Activated CD8-positive, alpha-beta memory T cell treated with anti-CD3 and anti-CD28 coated beads, Interleukin-2, amount 50 U/mL, for 24 hours (primary cell): ENCODE measurements around the gene LIN52.

Experiments used
- DNase-seq: peaks from one replicate; pipeline ENCODE4 v3.0.0-alpha.2; 2020; ENCODE audit errors: extremely low read depth

The LIN52 gene, protein sequence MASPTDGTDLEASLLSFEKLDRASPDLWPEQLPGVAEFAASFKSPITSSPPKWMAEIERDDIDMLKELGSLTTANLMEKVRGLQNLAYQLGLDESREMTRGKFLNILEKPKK

DNA sequence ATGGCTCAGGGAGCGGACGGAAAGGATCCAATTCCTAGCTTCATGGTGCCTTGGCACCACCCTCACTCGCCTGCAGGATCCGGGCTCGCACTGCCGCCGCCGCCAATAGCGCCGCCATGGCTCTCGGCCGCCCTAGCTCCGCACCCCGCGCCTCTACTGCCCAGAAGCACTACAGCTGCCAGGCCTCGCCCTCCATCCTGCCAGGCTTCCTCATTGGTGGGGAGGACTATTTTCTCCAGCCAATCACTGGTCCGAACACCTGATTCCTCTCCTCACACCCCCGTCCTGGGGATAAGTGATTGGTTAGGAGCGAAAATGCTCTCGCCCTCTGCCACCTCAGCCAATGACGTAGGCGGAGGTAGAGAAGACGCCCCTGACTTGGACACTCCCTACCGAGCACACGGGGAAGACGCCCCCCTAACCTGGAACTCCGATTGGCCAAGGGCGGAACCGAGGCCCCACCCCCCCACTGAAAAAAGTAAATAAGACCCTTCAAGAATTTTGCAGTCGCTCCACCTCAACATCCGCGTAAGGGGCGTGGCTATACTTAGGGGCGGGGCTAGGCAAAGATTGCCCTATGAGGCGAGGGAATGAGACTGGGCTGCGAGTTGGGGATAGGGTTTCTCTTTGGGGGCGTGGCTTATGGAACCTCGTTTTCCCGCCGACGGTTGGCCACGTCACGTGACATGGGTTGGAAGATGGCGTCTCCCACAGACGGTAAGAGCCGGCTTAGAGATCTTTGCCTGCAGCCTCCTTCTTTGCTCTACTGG, at the start of gene LIN52, which contains the start of gene ALDH6A1:
Gene LIN52, plus strand, starts transcription at position 680 of the 770 bp plus-strand sequence. Its CDS starts 19 bp downstream, at position 699.
Gene ALDH6A1, minus strand, starts transcription at position 177 of the 770 bp plus-strand sequence. Its CDS starts 59 bp downstream, at position 118.
- DNase-seq, result peak; percentile 100

DNA sequence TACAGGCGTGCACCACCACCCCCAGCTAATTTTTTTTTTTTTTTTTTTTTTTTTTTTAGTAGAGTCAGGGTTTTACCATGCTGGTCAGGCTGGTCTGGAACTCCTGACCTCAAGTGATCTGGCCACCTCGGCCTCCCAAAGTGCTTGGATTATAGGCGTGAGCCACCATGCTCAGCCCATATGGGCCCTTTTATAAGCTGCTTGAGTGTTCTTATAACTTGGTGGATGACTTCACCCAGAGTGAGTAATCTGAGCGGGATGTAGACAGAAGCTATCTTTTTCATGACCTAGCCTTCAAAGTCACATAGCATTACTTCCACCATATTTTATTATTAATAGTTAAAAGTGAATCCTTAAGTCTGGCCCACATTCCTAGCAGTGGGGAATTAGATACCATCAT, 49.2 kb upstream of the LIN52 start:
- no peak for DNase-seq

DNA sequence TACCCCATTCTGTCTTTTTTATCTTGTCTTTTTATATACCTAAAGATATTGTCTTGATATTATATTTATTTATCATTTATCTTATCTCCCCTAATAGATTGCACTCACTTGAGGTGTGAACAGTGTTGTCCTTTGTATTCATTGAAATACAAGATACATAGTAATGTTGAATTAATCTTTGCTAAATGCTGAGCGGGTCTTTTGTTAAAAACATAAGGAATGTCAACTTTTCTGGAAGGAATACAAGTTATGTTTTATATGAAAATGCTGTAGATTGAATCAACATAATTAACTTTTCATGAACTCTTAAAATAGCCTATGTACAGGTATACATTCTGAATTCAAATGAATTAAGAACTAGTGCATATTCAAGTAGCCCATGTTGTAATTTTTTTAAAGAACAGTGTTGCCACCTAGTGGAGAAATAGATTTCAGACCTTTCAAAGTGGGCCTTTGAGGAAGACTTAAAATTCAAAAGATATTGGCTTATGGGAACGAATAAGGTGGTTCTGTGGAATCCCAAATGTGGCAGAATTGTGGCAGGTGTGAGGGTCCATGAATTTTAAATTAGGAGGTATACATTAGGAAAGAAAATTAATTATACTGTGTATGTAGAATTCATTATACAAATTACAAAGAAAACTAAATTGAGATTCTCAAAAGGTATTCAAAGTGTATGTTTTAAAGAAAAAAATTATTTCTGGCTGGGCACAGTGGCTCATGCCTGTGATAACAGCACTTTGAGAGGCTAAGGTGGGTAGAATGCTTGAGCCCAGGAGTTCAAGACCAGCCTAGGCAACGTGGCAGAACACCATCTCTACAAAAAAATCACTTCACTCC, 46.5 kb upstream of the LIN52 start:
- no peak for DNase-seq

DNA sequence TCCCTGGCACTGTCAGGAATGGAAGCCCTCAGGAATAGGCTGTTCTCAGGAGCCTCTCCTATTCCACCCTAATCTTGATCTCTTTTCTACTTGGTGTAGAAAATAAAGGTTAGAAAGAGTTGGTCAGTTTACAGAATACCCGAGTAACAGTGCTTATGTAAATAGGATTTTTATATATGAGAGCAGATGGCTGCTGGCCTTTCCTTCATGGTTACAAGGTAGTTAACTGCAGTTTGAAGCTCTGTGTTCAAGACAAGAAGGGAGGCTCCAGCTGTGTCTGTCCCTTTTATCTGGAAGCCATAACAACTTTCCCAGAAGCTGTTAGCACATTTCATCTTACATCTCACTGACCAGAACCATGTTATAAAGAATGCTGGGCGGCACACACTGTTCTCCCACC, 42.5 kb upstream of the LIN52 start:
- no peak for DNase-seq

DNA sequence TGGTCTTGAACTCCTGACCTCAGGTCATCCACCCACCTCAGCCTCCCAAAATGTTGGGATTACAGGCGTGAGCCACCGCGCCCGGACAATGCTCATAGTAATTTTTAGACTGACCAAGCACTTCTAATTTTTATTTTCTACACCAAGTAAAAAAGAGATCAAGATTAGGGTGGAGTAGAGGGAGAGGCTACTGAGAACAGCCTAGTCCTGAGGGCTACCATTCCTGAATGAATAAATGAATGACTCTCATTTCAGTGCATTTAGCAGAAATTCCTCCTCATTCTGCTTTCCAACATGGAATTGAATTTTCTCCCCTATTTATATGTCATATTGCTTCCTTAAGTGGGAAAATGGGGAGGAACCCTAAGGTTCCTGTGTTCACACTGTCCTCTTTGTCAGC, 39.2 kb upstream of the LIN52 start:
- DNase-seq, result no peak

DNA sequence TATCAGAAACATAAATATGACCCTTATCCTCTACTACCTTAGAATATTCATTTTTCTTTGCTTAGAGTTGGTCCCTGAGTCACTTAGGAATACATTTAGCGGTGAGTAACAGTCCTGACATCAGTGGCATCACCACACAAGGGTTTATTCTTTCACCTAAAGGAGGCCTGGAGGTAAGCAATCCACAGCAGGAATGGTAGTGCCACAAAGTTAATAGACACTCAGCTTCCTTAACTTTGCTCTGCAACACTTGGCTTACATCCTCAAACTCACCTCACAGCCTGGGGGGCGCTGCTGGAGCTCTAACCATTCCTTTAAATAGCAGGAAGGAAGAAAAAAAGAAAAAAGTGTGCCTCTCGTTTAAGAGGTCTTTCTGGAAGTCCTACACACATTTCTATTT, 36.5 kb upstream of the LIN52 start:
- no peak for DNase-seq

DNA sequence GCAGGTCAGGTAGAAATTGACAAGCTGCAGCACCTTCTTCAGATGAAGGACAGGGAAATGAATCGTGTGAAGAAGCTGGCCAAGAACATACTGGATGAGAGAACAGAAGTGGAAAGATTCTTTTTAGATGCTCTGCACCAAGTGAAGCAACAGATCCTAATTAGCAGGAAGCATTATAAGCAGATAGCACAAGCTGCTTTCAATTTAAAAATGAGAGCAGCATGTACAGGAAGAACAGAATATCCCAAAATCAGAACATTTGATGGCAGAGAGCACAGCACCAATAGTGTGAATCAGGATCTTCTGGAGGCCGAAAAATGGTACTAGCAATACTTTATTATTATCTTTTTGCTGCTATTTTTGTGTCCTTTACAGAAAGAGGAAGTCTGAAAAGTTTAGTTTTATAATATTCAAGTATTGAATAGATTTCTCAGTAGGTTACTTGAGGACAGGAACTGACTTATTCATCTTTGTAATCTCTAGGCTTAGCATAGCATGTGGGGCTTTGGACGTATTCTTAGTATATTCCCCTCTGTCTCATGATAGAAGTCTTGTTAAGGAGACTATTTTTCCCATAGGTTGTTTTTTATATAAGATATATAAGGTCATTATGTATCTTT, 34.8 kb upstream of the LIN52 start:
- no peak for DNase-seq

DNA sequence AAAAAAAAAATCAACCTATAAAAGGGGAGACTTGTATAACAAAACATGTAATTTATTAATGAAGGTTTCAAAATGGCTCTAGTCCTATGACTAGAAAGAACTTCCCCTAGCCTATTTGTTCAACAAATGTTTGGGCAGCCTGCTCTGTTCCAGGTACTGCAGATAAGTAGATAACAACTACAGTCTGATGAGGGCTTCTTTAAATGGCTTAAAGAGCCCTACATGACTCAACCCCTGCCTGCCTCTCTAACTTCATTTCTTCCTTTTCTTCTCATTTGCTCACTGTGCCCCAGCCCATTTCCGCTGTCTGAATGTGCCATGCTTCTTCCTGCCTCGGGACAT, 22.0 kb upstream of the LIN52 start:
- no peak for DNase-seq

DNA sequence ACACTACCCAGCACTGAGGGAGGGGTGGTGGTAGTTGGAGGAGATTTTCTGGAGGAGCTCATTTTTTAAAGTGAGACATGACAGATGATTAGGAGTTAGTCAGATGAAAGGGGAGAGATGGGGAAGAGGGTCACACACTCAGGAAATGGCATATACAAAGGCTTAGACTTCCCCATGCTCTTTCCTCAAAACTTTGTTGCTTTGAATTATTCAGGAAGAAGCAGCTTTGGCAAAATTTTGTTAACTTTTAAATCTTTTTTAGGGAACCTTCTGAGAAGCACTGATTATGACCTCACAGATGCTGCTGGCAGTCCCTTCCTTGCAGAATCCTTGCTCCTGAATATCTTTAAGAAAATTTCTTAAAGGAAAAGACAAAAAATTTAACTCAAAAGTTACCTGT, 20.3 kb upstream of the LIN52 start:
- no peak for DNase-seq

DNA sequence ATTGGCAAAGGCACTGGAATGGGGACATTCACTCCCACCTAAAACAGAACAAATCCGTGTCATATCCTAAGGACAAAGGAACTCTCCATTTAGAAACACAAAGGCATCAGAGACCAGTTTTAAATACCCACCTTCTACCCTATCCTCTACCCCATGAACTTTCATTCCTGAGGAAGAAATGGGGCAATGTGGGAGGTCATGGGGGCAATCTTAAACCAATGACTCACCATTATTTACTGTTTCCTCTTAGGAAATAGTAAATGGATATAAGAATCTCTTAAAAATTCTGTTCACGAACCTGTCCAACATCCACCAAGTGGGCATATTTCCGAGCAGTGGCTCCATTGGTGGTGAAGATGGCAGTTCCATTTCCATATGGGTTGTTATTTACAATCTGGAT, 19.9 kb upstream of the LIN52 start:
- DNase-seq, result no peak

DNA sequence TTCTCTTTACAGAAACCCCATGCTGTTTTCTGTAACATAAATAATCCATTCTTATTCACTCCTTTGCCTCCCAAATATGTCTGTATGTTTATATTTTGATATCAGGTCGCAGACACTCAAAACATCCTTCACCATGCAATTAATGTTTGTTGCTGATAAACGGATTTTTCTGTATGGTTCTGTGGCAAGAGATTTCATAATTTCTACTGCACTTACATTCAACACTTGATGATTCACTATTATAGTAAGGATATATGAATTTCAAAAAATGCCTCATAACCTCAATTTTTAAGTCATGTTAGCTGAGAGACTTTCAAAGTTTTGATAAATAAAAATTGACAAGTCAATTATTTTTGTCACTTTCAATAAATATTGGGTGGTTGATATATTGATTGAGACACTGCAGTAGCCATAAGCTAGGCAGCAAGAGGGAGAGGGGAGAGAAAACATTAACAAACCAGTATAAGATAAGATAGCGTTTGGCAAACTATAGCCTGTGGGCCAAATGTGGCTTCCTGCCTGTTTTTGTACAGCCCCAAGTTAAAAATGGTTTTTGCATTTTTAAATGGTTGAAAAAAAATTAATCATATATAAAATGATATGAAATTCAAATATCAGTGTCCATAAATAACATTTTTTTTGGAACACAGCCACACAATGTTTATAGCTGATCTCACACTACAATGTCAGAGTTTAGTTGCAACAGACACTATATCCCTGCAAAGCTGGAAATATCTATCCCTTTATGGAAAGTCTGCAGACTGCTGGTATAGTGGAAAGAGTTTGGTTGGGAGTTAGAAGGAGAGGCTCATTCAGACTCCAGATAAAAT, 18.8 kb upstream of the LIN52 start:
- DNase-seq, result no peak

DNA sequence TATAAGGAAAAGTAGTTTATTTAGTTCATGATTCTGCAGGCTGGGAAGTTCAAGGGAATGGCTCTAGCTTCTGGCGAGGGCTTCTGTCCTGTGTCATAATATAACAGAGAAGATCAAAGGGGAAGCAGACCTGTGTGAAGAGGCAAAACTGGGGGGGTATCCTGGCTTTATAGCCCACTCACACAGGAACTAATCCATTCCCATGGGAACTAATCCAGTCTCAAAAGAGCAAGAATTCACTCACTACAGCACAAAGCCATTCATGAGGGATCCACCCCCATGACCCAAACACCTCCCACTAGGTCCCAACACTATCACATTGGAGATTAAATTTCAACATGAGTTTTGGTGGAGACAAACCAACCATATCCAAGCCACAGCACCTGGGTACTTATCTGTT, 7.4 kb upstream of the LIN52 start:
- no peak for DNase-seq

DNA sequence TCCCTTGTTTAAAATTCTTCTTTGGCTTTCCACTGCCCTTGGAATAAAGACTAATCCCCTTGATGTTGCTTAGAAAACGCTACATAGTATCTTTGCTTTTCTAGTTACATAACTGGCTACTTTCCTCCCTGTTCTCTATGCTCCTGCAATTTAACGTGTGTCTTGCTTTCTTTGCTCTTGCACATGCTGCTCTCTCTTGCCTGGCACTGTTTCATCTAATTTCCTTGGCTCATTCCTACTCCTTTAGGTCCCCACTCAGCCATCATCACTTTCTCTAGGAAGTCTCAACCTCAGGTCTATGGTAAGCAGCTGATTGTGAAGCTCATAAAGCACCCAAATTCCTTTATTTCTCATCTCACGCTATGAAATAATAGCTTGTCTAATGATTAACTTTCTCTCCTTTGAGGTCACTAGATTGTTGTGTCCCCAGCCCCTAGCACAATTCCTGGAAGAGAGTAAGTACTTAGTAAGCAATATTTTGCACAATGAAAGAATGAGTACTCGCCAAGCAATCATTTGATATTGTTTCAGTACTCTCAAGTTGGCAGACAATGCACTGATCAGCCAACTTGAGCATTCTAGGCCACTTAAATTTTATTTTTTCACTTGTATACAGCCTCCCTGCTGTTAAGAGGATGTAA, 3.8 kb upstream of the LIN52 start:
- DNase-seq, result no peak

DNA sequence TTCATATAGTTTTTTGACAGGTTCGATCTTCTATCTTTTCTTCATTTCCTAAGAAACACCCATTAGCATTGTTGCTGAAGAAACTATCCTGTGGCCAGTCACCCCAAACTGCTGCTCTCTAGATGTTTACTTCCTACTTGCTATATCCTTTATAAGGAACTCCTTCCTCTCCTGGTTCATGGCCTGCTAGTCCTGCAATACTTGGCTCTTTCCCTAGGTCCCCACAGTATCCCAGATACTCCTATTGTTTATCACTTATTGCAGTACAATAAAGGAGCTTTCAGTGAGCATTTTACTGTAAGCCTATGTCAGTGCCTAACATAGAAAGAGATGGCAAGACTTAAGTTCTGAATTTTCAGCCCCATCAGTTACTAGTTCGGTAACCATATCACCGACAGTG, 3.3 kb upstream of the LIN52 start:
- DNase-seq, result no peak

DNA sequence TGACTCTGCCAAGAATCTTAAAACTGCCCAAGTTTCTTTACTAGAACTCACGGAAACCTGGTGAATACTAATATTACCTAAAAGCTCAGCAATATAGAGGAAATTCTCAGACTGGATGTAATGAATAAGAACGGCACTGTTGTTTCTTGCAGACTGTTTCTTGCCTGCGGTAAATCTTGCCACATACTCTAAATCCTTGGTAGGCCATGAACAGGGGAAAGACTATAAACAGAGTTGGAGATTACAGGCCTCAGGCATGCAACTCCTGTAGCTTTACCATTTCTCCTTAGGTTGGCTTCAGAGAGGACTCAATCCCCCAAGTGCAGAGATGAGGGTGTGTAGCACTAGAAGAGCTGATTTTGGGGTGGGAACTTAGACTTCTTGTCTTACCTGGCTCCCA, 1.6 kb upstream of the LIN52 start:
- no peak for DNase-seq

DNA sequence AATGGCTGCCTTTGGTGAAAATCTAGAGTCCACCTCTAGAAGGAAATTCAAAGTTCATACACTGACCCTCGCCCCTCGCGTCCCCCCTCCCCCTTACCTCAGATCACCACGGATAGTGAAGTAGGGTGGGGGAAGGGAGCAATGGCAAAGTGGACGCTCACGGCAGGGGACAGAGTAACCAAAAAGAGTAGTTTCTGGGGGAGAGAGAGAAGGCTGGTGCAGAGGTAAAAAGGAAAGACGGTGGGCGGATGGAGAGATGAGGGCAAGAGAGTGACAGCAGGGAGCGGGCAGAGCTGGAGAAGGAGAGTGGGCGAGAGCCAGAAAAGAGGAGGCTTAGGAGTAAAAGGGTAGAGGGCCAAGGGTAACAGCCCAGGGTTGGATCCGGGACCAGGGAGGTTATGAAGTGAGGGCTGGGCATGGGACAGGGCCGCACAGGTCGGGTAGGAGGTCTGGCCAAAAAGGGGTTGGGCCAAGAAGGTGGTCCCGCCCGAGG, 926 bp upstream of the LIN52 start:
- no peak for DNase-seq

DNA sequence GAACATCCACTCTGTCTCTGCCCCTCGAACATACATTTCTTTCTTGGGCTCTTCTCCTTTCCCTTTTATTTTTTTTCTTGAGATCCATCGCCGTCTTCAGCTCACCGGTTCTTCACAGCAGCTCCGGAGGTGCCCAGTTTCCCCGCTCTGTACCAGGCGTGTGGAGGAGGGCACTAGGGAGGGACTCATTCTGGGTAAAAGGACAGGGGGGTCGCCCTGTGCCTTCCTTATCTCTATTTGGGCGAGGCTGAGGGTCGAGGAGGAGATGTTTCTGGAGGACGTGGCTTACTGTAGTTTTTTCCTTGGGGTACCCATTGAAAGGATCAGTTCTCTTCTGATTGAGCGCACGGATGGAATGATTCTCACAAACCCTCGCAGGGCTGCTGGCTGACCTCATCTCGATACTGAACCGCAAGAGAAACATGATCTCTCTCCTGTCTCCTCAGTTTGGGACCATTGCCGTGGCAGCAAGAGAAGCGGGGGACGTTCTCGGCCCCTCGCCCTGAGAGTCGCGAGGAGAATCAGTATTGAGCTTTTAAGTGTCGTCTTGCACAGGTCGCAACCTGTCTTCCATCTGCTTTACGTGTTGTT, 386 bp downstream of the LIN52 start:
- DNase-seq, result no peak

DNA sequence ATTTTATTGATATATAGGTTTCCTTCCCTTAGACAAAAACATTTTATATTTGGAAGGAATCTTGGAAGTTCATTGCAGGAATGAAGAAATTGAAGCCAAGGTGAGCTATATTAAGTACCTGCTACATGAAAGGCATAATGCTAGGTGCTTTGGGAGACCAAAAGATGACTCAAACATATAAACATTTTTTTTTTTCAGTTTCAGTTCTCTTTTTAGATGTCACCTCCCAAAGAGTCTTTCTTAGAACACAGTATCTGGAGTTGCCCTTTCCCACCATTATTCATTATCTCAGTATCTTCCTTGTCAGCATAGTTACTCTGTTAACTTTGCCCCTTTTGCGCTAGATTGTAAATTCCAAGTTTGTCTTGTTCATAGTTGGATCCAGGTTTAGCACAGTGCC, 1.1 kb downstream of the LIN52 start:
- no peak for DNase-seq

DNA sequence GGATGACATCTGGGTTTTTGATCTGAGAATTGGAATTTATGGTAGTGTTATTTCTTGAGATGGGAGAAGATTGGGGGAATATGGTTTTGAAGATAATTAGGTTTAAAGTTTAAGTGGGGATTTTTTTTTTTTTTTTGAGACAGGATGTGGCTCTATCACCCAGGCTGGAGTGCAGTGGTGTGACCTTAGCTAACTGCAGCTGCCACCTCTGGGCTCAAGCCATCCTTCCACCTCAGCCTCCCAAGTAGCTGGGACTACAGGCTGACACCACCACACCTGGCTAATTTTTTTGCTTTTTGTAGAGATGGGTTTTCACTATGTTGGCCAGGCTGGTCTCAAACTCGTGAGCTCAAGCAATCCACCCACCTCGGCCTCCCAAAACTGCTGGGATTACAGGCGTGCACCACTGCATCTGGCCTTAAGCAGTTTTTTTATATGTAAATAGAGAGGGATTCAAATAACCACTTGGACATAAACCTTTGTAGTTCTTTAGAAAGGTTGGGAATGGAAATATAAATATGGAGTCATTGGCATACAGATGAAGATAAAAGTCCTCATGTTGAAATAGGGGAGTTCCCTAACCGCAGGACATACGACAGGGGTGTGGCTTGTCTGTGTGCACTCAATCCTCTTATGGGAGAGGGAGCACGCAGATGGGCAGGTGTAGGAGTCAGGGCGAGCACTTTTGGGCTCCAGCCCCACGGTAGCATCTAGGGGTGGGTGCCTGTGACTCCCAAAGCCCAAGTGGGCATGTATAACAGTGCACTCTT, 4.7 kb downstream of the LIN52 start:
- no peak for DNase-seq

DNA sequence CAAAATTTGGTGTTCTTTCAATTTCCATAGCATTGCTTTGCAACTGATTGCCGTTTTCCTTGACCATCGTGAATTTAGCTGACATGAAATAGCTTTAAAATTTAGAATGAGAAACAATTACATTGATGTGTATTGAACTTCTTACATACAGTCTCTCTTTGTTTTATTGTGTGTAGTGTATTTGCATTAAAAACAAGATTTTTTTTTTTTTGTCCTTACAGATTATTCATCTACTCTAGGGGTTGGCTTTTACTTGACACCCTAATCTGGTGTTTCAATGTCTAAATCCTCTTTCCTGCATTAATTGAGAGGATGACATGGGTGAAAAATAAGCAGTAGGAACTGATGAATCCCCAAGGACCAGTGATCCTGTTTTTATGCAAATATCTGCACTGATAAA, 20.6 kb downstream of the LIN52 start:
- no peak for DNase-seq
